Endothelial cell of umbilical vein (primary cell): ENCODE measurements around the gene PSORS1C1. TPM values are rescaled to one million over a fixed set of nuclear protein-coding genes. Genes with fewer than 3 reads are reported as not detected.

ENCODE experiments used
- BruUV-seq: library from RNA; stranded (reverse); fragments of 400-500 nt; replicated peaks from 2 replicates; lab custom pipeline; 2021; lab: Mats Ljungman, UMichigan
- CTCF ChIA-PET: fragments of 300-600, 350-600 bp; sonication (Branson Sonifier 250); formaldehyde crosslinking; loops from one replicate; lab custom pipeline; 2021; ENCODE audit warnings: antibody characterized with exemption, inconsistent platforms; lab: Charles Lee
- POLR2A ChIA-PET: fragments of 300-600, 350-600 bp; sonication (Branson Sonifier 250); formaldehyde crosslinking; loops from one replicate; lab custom pipeline; 2021; ENCODE audit warnings: antibody characterized with exemption, inconsistent platforms; lab: Charles Lee
- DNase-seq: peaks from one replicate; pipeline ENCODE4 v3.0.0-alpha.2; 2011; ENCODE audit warnings: low read depth, low spot score
- FAIRE-seq: peaks from 2 replicates; lab custom pipeline; 2011; peaks lifted over from hg19 to GRCh38; lab: Jason Lieb, UNC
- H2AFZ ChIP-seq: 2 replicates; pipeline ENCODE4 v1.6.0; 2012; ENCODE audit warnings: low read depth, low read length, control low read depth, inconsistent platforms
- H3K27ac ChIP-seq: 2 replicates; pipeline ENCODE4 v1.5.1; 2011; ENCODE audit warnings: low read depth, mild to moderate bottlenecking, control low read depth, low read length, moderate library complexity; ENCODE audit not compliant: insufficient read depth
- H3K27me3 ChIP-seq, 2 experiments: 2 replicates each; pipeline versions ENCODE4 v1.6.0 to v1.6.1; 2011; ENCODE audit warnings: low read length in 2 of 2, mixed read lengths in 1 of 2; ENCODE audit not compliant: control insufficient read depth in 2 of 2, insufficient read depth in 2 of 2
- H3K36me3 ChIP-seq, 2 experiments: 2 replicates in 1 of 2; 3 replicates in 1 of 2; pipeline ENCODE4 v1.5.1; 2011; ENCODE audit warnings: low read length in 2 of 2, mild to moderate bottlenecking in 1 of 2, moderate library complexity in 1 of 2; ENCODE audit not compliant: control insufficient read depth in 2 of 2, insufficient read depth in 2 of 2; ENCODE audit errors: extremely low read depth in 1 of 2
- H3K4me1 ChIP-seq: 3 replicates; pipeline ENCODE4 v1.5.1; 2011; ENCODE audit warnings: mild to moderate bottlenecking, low read length; ENCODE audit not compliant: control insufficient read depth, insufficient read depth; ENCODE audit errors: extremely low read depth
- H3K4me2 ChIP-seq: 2 replicates; pipeline ENCODE4 v1.6.1; 2011; ENCODE audit warnings: low read length, control low read depth, mixed read lengths; ENCODE audit not compliant: insufficient read depth
- H3K4me3 ChIP-seq, 3 experiments: fragments of 200-600 bp in 1 of 3; sonication (generic), shearing (Covaris generic) in 1 of 3; replicated peaks in 1 of 3; 2 replicates each; pipeline ENCODE4 v1.5.1; 2011 to 2016; ENCODE audit warnings: control low read depth in 3 of 3, low read length in 3 of 3, mild to moderate bottlenecking in 2 of 3, inconsistent platforms in 1 of 3, low read depth in 1 of 3, moderate library complexity in 1 of 3; ENCODE audit not compliant: insufficient read depth in 1 of 3
- H3K79me2 ChIP-seq: 2 replicates; pipeline ENCODE4 v1.6.0; 2012; ENCODE audit warnings: low read length, inconsistent platforms; ENCODE audit not compliant: control insufficient read depth, insufficient read depth
- H3K9ac ChIP-seq: replicated peaks from 2 replicates; pipeline ENCODE3; 2011; ENCODE audit warnings: low read length, control low read depth; ENCODE audit not compliant: insufficient read depth; ENCODE audit errors: extremely low read depth
- H3K9me1 ChIP-seq: replicated peaks from 3 replicates; pipeline ENCODE4 v1.6.0; 2011; ENCODE audit warnings: mild to moderate bottlenecking, low read length; ENCODE audit not compliant: control insufficient read depth, insufficient read depth; ENCODE audit errors: extremely low read depth
- H3K9me3 ChIP-seq: replicated peaks from 2 replicates; pipeline ENCODE4 v1.5.1; 2012; ENCODE audit warnings: low read length, inconsistent platforms; ENCODE audit not compliant: control insufficient read depth, insufficient read depth
- H4K20me1 ChIP-seq: replicated peaks from 2 replicates; pipeline ENCODE3; 2011; ENCODE audit warnings: mild to moderate bottlenecking, low read length; ENCODE audit not compliant: control insufficient read depth, insufficient read depth; ENCODE audit errors: extremely low read depth
- EZH2 ChIP-seq: IDR thresholded peaks from 2 replicates; pipeline ENCODE4 v1.6.1; 2012; ENCODE audit warnings: borderline replicate concordance, low read depth, mild to moderate bottlenecking, moderate library complexity, low read length, inconsistent platforms; ENCODE audit not compliant: severe bottlenecking
- FOS ChIP-seq: IDR thresholded peaks from 2 replicates; pipeline ENCODE4 v1.6.1; 2011; ENCODE audit warnings: mild to moderate bottlenecking, low read length, moderate library complexity, borderline replicate concordance; ENCODE audit not compliant: insufficient read depth
- GATA2 ChIP-seq: IDR thresholded peaks from 2 replicates; pipeline ENCODE4 v1.7.0; 2011; ENCODE audit warnings: low read depth, mild to moderate bottlenecking, moderate library complexity, mixed read lengths, low read length; ENCODE audit not compliant: insufficient read length, insufficient read depth
- JUN ChIP-seq: IDR thresholded peaks from 2 replicates; pipeline ENCODE4 v1.6.1; 2011; ENCODE audit warnings: borderline replicate concordance, low read depth; ENCODE audit not compliant: insufficient read length, insufficient read depth
- MAX ChIP-seq: IDR thresholded peaks from 2 replicates; pipeline ENCODE4 v1.6.1; 2011; ENCODE audit not compliant: insufficient read depth, insufficient read length
- MYC ChIP-seq: IDR thresholded peaks from one replicate; pipeline ENCODE4 v1.6.1; 2011; ENCODE audit warnings: mild to moderate bottlenecking, low read depth, low read length
- POLR2A ChIP-seq: IDR thresholded peaks from 2 replicates; pipeline ENCODE4 v1.6.1; 2012; ENCODE audit warnings: low read depth, mild to moderate bottlenecking, control low read depth, low read length
- POLR2AphosphoS5 ChIP-seq: IDR thresholded peaks from 2 replicates; pipeline ENCODE4 v1.6.1; 2012; ENCODE audit warnings: low read depth, mild to moderate bottlenecking, control low read depth, low read length, moderate library complexity; ENCODE audit not compliant: insufficient read depth
- dilution Hi-C: fragments of 300-500 bp; cut with MboI; formaldehyde crosslinking; loops from one replicate; pipeline ENCODE4 v1.15.0; 2019; ENCODE audit warnings: low sequenced_read_pairs; ENCODE audit not compliant: extremely low pct_ligation_motif_present
- intact Hi-C: fragments of 100-400 bp; cut with micrococcal nuclease; formaldehyde crosslinking; loops from one replicate; pipeline ENCODE4 v1.10.0; 2022
- polyA plus RNA-seq, 4 experiments: library from polyadenylated mRNA; depleted of rRNA in 3 of 4; stranded (reverse) in 3 of 4; unstranded in 1 of 4; fragments of >200 nt; gene quantifications; 2 replicates each; pipeline versions ENCODE4 v1.2.1 to v1.2.3, GENCODE V29; 2011 to 2012; ENCODE audit warnings: missing spikeins in 1 of 4
- total RNA-seq: library from RNA; stranded (reverse); gene quantifications from 2 replicates; pipeline ENCODE4 v1.2.3, GENCODE V29; 2021
- TF ChIP-seq, protein P1 (sequence below), 2 donors: IDR thresholded peaks; 1 replicate in 1 of 2; 2 replicates in 1 of 2; pipeline ENCODE4 v1.5.1; 2011; ENCODE audit warnings: low read length in 2 of 2, mild to moderate bottlenecking in 2 of 2, moderate library complexity in 2 of 2, control low read depth in 1 of 2, inconsistent platforms in 1 of 2, low read depth in 1 of 2; ENCODE audit not compliant: insufficient read depth in 1 of 2; ENCODE audit errors: extremely low read depth in 1 of 2

Gene PSORS1C1
- total and polyA plus RNA-seq, 2 donors (not counting 3 experiments of a cell fraction or from before 2014, with no cell fraction given): 1.1 to 13.2 TPM

DNA sequence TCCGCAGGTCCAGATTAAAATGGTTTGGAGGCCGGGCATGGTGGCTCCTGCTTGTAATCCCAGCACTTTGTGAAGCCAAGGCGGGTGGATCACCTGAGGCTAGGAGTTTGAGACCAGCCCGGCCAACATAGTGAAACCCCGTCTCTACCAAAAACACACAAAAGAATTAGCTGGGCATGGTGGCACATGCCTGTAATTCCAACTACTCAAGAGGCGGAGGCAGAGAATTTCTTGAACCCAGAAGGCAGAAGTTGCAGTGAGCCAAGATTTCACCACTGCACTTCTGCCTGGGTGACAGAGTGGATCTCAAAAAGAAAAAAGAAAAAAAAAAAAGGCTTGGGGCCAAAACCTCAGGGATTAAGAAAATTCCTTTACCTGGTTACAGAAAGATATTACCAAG lies 32.7 kb upstream of the PSORS1C1 start:
- dilution Hi-C loops (no loop called here), intact Hi-C loops (loop anchor here (10.0 kb wide), 1 partner anchor 597 kb away; the partner anchor contains the start of gene HLA-E)
- TF ChIP-seq MYC: no peak
- no peak for TF ChIP-seq GATA2
- Histone ChIP-seq H3K9me1 (no peaks in the 10 kb centered on the region), H3K4me2 (no peak overlapping the region), H3K27ac (no peak overlapping the region), H3K4me1 (peaks cover 11% of the 10 kb centered on the region), H2AFZ (no peak overlapping the region), H3K27me3 (peaks cover 2 to 3% of the 10 kb centered on the region in 2 experiments), H3K4me3 (no peak overlapping the region), H3K9me3 (no peaks in the 10 kb centered on the region), H4K20me1 (no peaks in the 10 kb centered on the region), H3K36me3 (no peaks in the 10 kb centered on the region), H3K79me2 (no peaks in the 10 kb centered on the region), H3K9ac (no peak overlapping the region)
- DNase-seq (no peak), FAIRE-seq (no peak)
- BruUV-seq: no TSS peak
- CTCF ChIA-PET: interaction anchor here (0.7 to 4.5 kb wide), 4 partner anchors 33 to 628 kb away, joined by 3 to 20 read pairs (median 3); partner anchors contain the start of gene PSORS1C1
- POLR2A ChIA-PET: no interaction called here

DNA sequence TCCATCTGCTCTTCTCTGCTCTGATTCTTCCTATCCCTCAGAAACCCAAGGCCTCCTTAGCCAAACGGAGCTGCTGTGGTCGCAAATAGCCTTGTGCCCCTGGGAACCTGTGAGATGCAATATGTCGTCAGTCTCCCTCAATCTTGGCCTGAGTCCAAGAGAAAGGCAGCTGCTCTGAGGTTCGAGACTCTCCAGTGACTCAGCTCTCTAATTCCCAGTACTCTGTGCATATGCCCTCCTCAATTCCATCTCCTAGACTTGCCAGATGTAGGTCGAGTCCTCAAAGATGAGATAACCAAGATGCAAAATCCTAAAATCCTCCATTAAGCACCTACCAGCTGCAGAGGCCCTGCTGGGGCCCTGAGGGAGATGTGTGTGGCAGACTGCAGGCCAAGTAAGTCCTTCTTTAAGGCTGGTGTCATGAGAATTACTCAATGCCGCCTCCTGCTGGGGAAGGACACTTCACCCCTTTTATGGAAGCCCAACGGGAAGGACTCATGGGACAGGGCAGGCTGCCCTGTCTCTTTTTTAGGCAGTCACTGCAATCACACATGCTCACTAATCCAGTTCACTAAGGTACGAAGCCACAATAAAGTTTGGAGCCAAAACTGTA lies 30.8 kb upstream of the PSORS1C1 start:
- Histone ChIP-seq H4K20me1 (no peaks in the 10 kb centered on the region), H3K4me2 (no peak overlapping the region), H3K36me3 (no peaks in the 10 kb centered on the region), H3K4me1 (peaks cover 16% of the 10 kb centered on the region), H3K27ac (no peak overlapping the region), H3K4me3 (no peak overlapping the region), H3K79me2 (no peaks in the 10 kb centered on the region), H3K9me3 (no peaks in the 10 kb centered on the region), H3K9me1 (no peaks in the 10 kb centered on the region), H3K27me3 (peaks cover 2 to 3% of the 10 kb centered on the region in 2 experiments), H2AFZ (no peak overlapping the region), H3K9ac (no peak overlapping the region)
- CTCF ChIA-PET: interaction anchor here (1.1 to 4.5 kb wide), 3 partner anchors 32 to 255 kb away, joined by 3 to 20 read pairs (median 4); no protein-coding TSS in a partner anchor
- BruUV-seq: no TSS peak
- intact Hi-C loops (loop anchor here (10.0 kb wide), 1 partner anchor 599 kb away; the partner anchor contains the start of gene HLA-E), dilution Hi-C loops (no loop called here)
- peak; percentile 34 for DNase-seq
- no peak for TF ChIP-seq MYC
- no peak for TF ChIP-seq POLR2A
- no peak for TF ChIP-seq FOS
- no peak for TF ChIP-seq EZH2
- TF ChIP-seq MAX: no peak
- TF ChIP-seq, protein P1, sequence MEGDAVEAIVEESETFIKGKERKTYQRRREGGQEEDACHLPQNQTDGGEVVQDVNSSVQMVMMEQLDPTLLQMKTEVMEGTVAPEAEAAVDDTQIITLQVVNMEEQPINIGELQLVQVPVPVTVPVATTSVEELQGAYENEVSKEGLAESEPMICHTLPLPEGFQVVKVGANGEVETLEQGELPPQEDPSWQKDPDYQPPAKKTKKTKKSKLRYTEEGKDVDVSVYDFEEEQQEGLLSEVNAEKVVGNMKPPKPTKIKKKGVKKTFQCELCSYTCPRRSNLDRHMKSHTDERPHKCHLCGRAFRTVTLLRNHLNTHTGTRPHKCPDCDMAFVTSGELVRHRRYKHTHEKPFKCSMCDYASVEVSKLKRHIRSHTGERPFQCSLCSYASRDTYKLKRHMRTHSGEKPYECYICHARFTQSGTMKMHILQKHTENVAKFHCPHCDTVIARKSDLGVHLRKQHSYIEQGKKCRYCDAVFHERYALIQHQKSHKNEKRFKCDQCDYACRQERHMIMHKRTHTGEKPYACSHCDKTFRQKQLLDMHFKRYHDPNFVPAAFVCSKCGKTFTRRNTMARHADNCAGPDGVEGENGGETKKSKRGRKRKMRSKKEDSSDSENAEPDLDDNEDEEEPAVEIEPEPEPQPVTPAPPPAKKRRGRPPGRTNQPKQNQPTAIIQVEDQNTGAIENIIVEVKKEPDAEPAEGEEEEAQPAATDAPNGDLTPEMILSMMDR (IDR thresholded peaks at IDR 0.05; ENCODE audit: extremely low read depth in 1 of 2, insufficient read depth in 1 of 2, low read depth in 1 of 2, low read length in 2 of 2): peak; percentile 24 to 34
- TF ChIP-seq JUN: no peak
- no peak for TF ChIP-seq POLR2AphosphoS5
- no peak for TF ChIP-seq GATA2
- POLR2A ChIA-PET: no interaction called here
- no peak for FAIRE-seq
